Panc1 (cell line): ENCODE measurements around the gene IL24. TPM values are rescaled to one million over a fixed set of nuclear protein-coding genes. Genes with fewer than 3 reads are reported as not detected.

Source experiments
- ATAC-seq: fragments of 200-7000 bp; cut with Tn5 transposase; 2 replicates; pipeline ENCODE4 v1.9.1; 2020; ENCODE audit warnings: mild to moderate bottlenecking, moderate library complexity
- BruUV-seq: library from RNA; stranded (reverse); fragments of 400-500 nt; replicated peaks from 2 replicates; lab custom pipeline; 2021; lab: Mats Ljungman, UMichigan
- CTCF ChIA-PET: fragments of 300-600 bp; sonication (Branson Sonifier 250); formaldehyde crosslinking; loops from one replicate; lab custom pipeline; 2022; ENCODE audit warnings: antibody characterized with exemption; lab: Charles Lee
- POLR2A ChIA-PET: fragments of 300-600 bp; sonication (Branson Sonifier 250); formaldehyde crosslinking; loops from one replicate; lab custom pipeline; 2022; ENCODE audit warnings: antibody characterized with exemption; lab: Charles Lee
- DNase-seq: peaks from one replicate; pipeline ENCODE4 v3.0.0-alpha.2; 2010; ENCODE audit warnings: low read depth, low spot score
- H3K27ac ChIP-seq: 2 replicates; pipeline ENCODE4 v1.5.1; 2011; ENCODE audit warnings: mild to moderate bottlenecking, low read length, inconsistent platforms
- H3K27me3 ChIP-seq: fragments of 200-500 bp; sonication (Bioruptor generic); 2 replicates; pipeline ENCODE4 v1.6.0; 2014; ENCODE audit warnings: low read length, inconsistent platforms; ENCODE audit not compliant: control insufficient read depth, insufficient read depth
- H3K36me3 ChIP-seq: fragments of 200-500 bp; sonication (Bioruptor generic); 2 replicates; pipeline ENCODE4 v1.5.1; 2014; ENCODE audit warnings: inconsistent platforms, mild to moderate bottlenecking, low read length, moderate library complexity; ENCODE audit not compliant: control insufficient read depth, insufficient read depth
- H3K4me1 ChIP-seq: 2 replicates; pipeline ENCODE4 v1.5.1; 2011; ENCODE audit warnings: inconsistent platforms, mild to moderate bottlenecking, low read length, moderate library complexity; ENCODE audit not compliant: control insufficient read depth, insufficient read depth
- H3K4me3 ChIP-seq, 2 experiments: 2 replicates each; pipeline ENCODE4 v1.5.1; 2011 to 2012; ENCODE audit warnings: low read depth in 2 of 2, low read length in 2 of 2, mild to moderate bottlenecking in 2 of 2, inconsistent platforms in 1 of 2, moderate library complexity in 1 of 2
- H3K9me3 ChIP-seq: fragments of 200-500 bp; sonication (Bioruptor generic); 2 replicates; pipeline ENCODE4 v1.5.1; 2014; ENCODE audit warnings: low read depth, mild to moderate bottlenecking, inconsistent platforms, low read length, moderate library complexity; ENCODE audit not compliant: control insufficient read depth, insufficient read depth
- CTCF ChIP-seq: fragments of 450-650 bp; IDR thresholded peaks from 2 replicates; pipeline ENCODE4 v1.5.1; 2017; ENCODE audit warnings: mild to moderate bottlenecking
- POLR2AphosphoS5 ChIP-seq: IDR thresholded peaks from 2 replicates; pipeline ENCODE4 v1.6.1; 2012; ENCODE audit warnings: mild to moderate bottlenecking, low read depth, low read length, moderate library complexity
- REST ChIP-seq, 2 experiments: IDR thresholded peaks; 2 replicates each; pipeline ENCODE4 v1.6.1; 2011 to 2012; ENCODE audit warnings: low read depth in 2 of 2, control low read depth in 1 of 2, low read length in 1 of 2, mild to moderate bottlenecking in 1 of 2, moderate library complexity in 1 of 2; ENCODE audit not compliant: insufficient read depth in 1 of 2
- SIN3A ChIP-seq: IDR thresholded peaks from 2 replicates; pipeline ENCODE4 v1.6.1; 2012; ENCODE audit warnings: low read depth, mild to moderate bottlenecking, low read length, moderate library complexity, borderline replicate concordance; ENCODE audit not compliant: insufficient read depth
- TCF7L2 ChIP-seq: IDR thresholded peaks from 2 replicates; pipeline ENCODE4 v1.6.1; 2011; ENCODE audit warnings: mild to moderate bottlenecking, low read depth, low read length, inconsistent platforms
- in situ Hi-C: cut with HindIII; loops from 2 replicates; pipeline ENCODE4 v1.10.0; 2016; ENCODE audit warnings: low sequenced_read_pairs, low pct_unique_long_range_greater_than_20kb
- intact Hi-C: fragments of 100-400 bp; cut with micrococcal nuclease; formaldehyde crosslinking; loops from one replicate; pipeline ENCODE4 v1.10.0; 2022; ENCODE audit not compliant: unreplicated experiment
- total RNA-seq: library from RNA; stranded (reverse); gene quantifications from one replicate; pipeline ENCODE4 v1.2.1, GENCODE V29; 2021; ENCODE audit not compliant: unreplicated experiment

IL24 gene
- total RNA-seq, 1 experiment from 2014 or later, result not detected

- BruUV-seq, result no TSS peak
- H3K4me3 ChIP-seq, result no peak overlapping the region
- ChIA-PET POLR2A (no interaction called here), CTCF (no interaction called here)
- intact Hi-C loops, result no loop called here
- H3K4me1 ChIP-seq, result no peaks in the 10 kb centered on the region
- H3K27me3 ChIP-seq, result peaks cover 9% of the 10 kb centered on the region; the same call in 1 of the 2 replicates
- no peak overlapping the region for H3K27ac ChIP-seq
- no peaks in the 10 kb centered on the region for H3K36me3 ChIP-seq
- in situ Hi-C loops, result no loop called here
- no peaks in the 10 kb centered on the region; the same call in 1 of the 2 replicates for H3K9me3 ChIP-seq
- ATAC-seq (no peak), DNase-seq (no peak)
- no peak for TF ChIP-seq REST (IDR thresholded peaks at IDR 0.05; ENCODE audit: insufficient read depth in 1 of 2, low read depth in 2 of 2, low read length in 1 of 2)
- no peak for TF ChIP-seq TCF7L2
- TF ChIP-seq POLR2AphosphoS5, result no peak
- no peak for TF ChIP-seq SIN3A
- no peak for TF ChIP-seq CTCF
Observed at GRCh38 chr1:206882555-206882954, 14.7 kb upstream of the IL24 start.

- no TSS peak for BruUV-seq
- in situ Hi-C loops, result no loop called here
- no peaks in the 10 kb centered on the region; the same call in 1 of the 2 replicates for H3K9me3 ChIP-seq
- DNase-seq (no peak), ATAC-seq (no peak)
- no peak overlapping the region for H3K27ac ChIP-seq
- H3K27me3 ChIP-seq, result peaks cover 9% of the 10 kb centered on the region; the same call in 1 of the 2 replicates
- H3K4me3 ChIP-seq, result no peak overlapping the region
- intact Hi-C loops, result no loop called here
- ChIA-PET CTCF (no interaction called here), POLR2A (no interaction called here)
- no peaks in the 10 kb centered on the region for H3K4me1 ChIP-seq
- TF ChIP-seq POLR2AphosphoS5, result no peak
- TF ChIP-seq SIN3A, result no peak
- TF ChIP-seq CTCF, result no peak
- no peak for TF ChIP-seq TCF7L2
- TF ChIP-seq REST (IDR thresholded peaks at IDR 0.05; ENCODE audit: insufficient read depth in 1 of 2, low read depth in 2 of 2, low read length in 1 of 2), result no peak
- H3K36me3 ChIP-seq, result no peaks in the 10 kb centered on the region
Observed at GRCh38 chr1:206883160-206883559, 14.1 kb upstream of the IL24 start.
